MCF 10A (cell line): Measurements from ENCODE around the gene CACNB2. TPM values are rescaled to one million over a fixed set of nuclear protein-coding genes. Genes with fewer than 3 reads are reported as not detected.

Experiments used
- BruUV-seq: library from RNA; stranded (reverse); fragments of 400-500 nt; replicated peaks from 2 replicates; lab custom pipeline; 2021; lab: Mats Ljungman, UMichigan
- CTCF ChIA-PET: fragments of 300-600 bp; sonication (Branson Sonifier 250); formaldehyde crosslinking; extraction: SDS; loops from one replicate; lab custom pipeline; 2021; ENCODE audit warnings: antibody characterized with exemption, inconsistent platforms; lab: Yijun Ruan, JAX
- POLR2A ChIA-PET: fragments of 300-600, 350-650 bp; sonication (Branson Sonifier 250); formaldehyde crosslinking; extraction: SDS; loops from one replicate; lab custom pipeline; 2020; ENCODE audit warnings: antibody characterized with exemption, inconsistent platforms; lab: Yijun Ruan, JAX
- DNase-seq: peaks from one replicate; pipeline ENCODE4 v3.0.0-alpha.2; 2018; ENCODE audit not compliant: unreplicated experiment
- H3K27ac Mint-ChIP-seq: one replicate; pipeline ENCODE4 v1.8.0; 2022; ENCODE audit warnings: mild to moderate bottlenecking, low read depth, mixed read lengths; ENCODE audit not compliant: unreplicated experiment
- H3K27me3 Mint-ChIP-seq: one replicate; pipeline ENCODE4 v1.8.0; 2022; ENCODE audit warnings: mixed read lengths; ENCODE audit not compliant: insufficient read depth, unreplicated experiment
- H3K36me3 Mint-ChIP-seq: one replicate; pipeline ENCODE4 v1.8.0; 2022; ENCODE audit warnings: mild to moderate bottlenecking, moderate library complexity, mixed read lengths; ENCODE audit not compliant: insufficient read depth, unreplicated experiment
- H3K4me1 Mint-ChIP-seq: one replicate; pipeline ENCODE4 v1.8.0; 2022; ENCODE audit warnings: mixed read lengths; ENCODE audit not compliant: insufficient read depth, unreplicated experiment
- H3K4me3 Mint-ChIP-seq: one replicate; pipeline ENCODE4 v1.8.0; 2022; ENCODE audit warnings: mild to moderate bottlenecking, moderate library complexity, mixed read lengths; ENCODE audit not compliant: unreplicated experiment
- H3K9me3 Mint-ChIP-seq: one replicate; pipeline ENCODE4 v1.8.0; 2022; ENCODE audit warnings: mixed read lengths; ENCODE audit not compliant: unreplicated experiment
- CTCF ChIP-seq: fragments of 200-600 bp; IDR thresholded peaks from one replicate; pipeline ENCODE4 v1.8.0; 2022; ENCODE audit warnings: antibody characterized with exemption, mild to moderate bottlenecking; ENCODE audit not compliant: unreplicated experiment
- intact Hi-C: fragments of 100-400 bp; cut with micrococcal nuclease; formaldehyde crosslinking; loops from 2 replicates; pipeline ENCODE4 v1.14.1; 2022
- total RNA-seq: library from RNA; stranded (reverse); gene quantifications from 2 replicates; pipeline ENCODE4 v1.2.3, GENCODE V29; 2022

Gene CACNB2
- total RNA-seq, 1 experiment from 2014 or later: 3.3 TPM

GRCh38 chr10:18533896-18534295 is 393.7 kb downstream of the CACNB2 start:
- no peaks in the 10 kb centered on the region for H3K27me3 Mint-ChIP-seq
- CTCF ChIA-PET: no interaction called here
- H3K4me3 Mint-ChIP-seq: no peak overlapping the region
- H3K4me1 Mint-ChIP-seq: no peaks in the 10 kb centered on the region
- POLR2A ChIA-PET: no interaction called here
- peaks cover 8% of the 10 kb centered on the region for H3K9me3 Mint-ChIP-seq
- DNase-seq: no peak
- intact Hi-C loops: no loop called here
- peaks cover 34% of the 10 kb centered on the region for H3K36me3 Mint-ChIP-seq
- no peak overlapping the region for H3K27ac Mint-ChIP-seq
- no peak for TF ChIP-seq CTCF
- BruUV-seq: no TSS peak

GRCh38 chr10:18539335-18539734 is 399.1 kb downstream of the CACNB2 start:
- POLR2A ChIA-PET: no interaction called here
- intact Hi-C loops: no loop called here
- peaks cover 46% of the 10 kb centered on the region for H3K36me3 Mint-ChIP-seq

GRCh38 chr10:18540195-18540594 is 400.0 kb downstream of the CACNB2 start:
- Mint-ChIP-seq H3K36me3 (peaks cover 50% of the 10 kb centered on the region), H3K4me1 (no peaks in the 10 kb centered on the region), H3K27ac (no peak overlapping the region), H3K9me3 (no peaks in the 10 kb centered on the region), H3K4me3 (no peak overlapping the region), H3K27me3 (no peaks in the 10 kb centered on the region)
- POLR2A ChIA-PET: no interaction called here
- BruUV-seq: no TSS peak
- DNase-seq: no peak
- TF ChIP-seq CTCF: no peak
- intact Hi-C loops: no loop called here
- CTCF ChIA-PET: no interaction called here

More at GRCh38 chr10:18539335-18539734, 399.1 kb downstream of the CACNB2 start:
- BruUV-seq: no TSS peak
- Mint-ChIP-seq H3K27me3 (no peaks in the 10 kb centered on the region), H3K4me1 (no peaks in the 10 kb centered on the region), H3K4me3 (no peak overlapping the region), H3K9me3 (no peaks in the 10 kb centered on the region), H3K27ac (no peak overlapping the region)
- no peak for TF ChIP-seq CTCF
- CTCF ChIA-PET: no interaction called here
- no peak for DNase-seq

GRCh38 chr10:18542832-18543231 is 402.6 kb downstream of the CACNB2 start:
- CTCF ChIA-PET: interaction anchor here (0.6 kb wide), 1 partner anchor 164 kb away, joined by 3 read pairs; no protein-coding TSS in a partner anchor

More at GRCh38 chr10:18542832-18543231, 402.6 kb downstream of the CACNB2 start:
- intact Hi-C loops: no loop called here
- no peak overlapping the region for H3K4me3 Mint-ChIP-seq
- H3K27ac Mint-ChIP-seq: no peak overlapping the region
- H3K4me1 Mint-ChIP-seq: no peaks in the 10 kb centered on the region
- DNase-seq: peak; percentile 4
- peaks cover 50% of the 10 kb centered on the region for H3K36me3 Mint-ChIP-seq
- H3K9me3 Mint-ChIP-seq: no peaks in the 10 kb centered on the region
- no peak for TF ChIP-seq CTCF
- POLR2A ChIA-PET: no interaction called here
- H3K27me3 Mint-ChIP-seq: no peaks in the 10 kb centered on the region
- BruUV-seq: no TSS peak
